ENCODE measurements around the gene SH3GL1. TPM values are rescaled to one million over a fixed set of nuclear protein-coding genes. Genes with fewer than 3 reads are reported as not detected.
A peak's percentile ranks its signal among the peaks of the same experiment; 100 is the strongest.
"Not testable (repeated sequence)": the region's sequence is repeated elsewhere in the genome, so short reads cannot be mapped to it uniquely, and the experiment has no call there.

SH3GL1 gene
- total RNA-seq, 1 donor from 2014 or later = 78.5 TPM

DNA sequence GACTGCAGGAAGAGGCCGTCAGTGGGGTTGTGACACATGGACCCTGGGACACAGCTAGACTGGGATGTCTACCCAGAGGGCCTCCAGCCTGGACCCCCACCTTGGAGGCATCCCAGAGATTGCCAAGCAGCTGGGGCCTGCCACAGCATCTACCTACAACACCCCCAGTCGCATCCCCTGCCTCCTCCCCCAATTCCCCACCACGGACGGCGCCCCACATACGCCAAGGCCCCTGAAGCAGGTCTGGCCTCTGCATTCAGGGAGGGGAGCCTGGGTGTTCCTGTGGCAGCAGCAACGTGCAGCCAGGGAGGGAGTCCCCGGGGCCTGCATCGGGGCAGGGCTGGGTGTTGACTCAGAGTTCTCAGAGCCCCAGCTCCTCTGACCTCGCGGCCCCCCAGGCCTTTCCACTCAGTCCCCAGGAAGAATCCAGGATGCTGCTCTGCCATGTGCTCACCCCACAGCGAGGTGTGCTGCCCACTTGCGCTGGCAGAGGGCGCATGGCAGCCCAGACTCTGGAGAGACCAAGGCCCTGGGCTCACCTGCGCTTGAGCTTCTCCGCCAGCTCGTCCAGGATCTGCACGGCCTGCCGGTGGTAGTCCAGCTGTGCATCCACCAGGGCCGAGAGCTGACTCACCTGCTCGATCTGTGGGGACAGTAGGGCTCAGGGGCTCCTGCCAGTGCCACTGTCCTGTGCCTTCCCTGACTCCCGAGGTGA lies 37.4 kb downstream of the SH3GL1 start:
- DNase-seq (ENCODE audit: low spot score) = no peak

DNA sequence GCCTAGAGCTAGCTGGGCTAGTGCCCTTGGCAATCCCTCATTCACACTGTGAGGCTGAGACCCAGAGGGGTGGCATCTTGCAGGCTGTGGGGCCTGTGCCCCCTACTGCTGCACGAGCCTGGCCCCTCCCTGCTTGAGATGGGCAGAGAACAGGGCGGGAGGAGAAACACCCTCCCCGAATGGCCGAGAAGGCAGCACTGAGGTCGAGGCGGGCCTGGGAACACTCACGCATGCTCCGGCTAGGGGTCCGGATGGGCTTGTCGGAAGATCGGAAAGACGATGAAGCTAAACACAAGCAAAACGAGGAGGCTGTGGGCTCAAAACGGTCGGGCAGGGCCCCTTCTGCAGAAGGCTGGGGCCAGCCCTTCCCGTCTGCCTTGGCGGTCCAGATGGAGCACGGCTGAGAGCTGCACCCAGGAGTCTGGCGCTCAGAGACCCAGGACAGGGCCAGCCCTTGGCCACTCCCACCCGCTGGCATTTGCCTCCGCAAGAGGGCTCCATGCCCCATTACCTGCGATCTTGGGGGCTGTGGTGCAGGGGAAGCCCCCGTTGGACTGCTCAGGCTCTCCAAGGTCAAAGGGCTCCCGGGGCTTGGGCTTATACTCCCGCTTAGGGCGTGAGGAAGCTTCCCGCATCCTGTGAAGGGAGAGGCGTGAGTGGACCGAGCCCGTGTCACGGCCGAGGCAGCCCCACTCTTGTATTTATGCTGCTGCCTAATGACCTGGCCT lies 38.1 kb downstream of the SH3GL1 start:
- no peak for DNase-seq (ENCODE audit: low spot score)

DNA sequence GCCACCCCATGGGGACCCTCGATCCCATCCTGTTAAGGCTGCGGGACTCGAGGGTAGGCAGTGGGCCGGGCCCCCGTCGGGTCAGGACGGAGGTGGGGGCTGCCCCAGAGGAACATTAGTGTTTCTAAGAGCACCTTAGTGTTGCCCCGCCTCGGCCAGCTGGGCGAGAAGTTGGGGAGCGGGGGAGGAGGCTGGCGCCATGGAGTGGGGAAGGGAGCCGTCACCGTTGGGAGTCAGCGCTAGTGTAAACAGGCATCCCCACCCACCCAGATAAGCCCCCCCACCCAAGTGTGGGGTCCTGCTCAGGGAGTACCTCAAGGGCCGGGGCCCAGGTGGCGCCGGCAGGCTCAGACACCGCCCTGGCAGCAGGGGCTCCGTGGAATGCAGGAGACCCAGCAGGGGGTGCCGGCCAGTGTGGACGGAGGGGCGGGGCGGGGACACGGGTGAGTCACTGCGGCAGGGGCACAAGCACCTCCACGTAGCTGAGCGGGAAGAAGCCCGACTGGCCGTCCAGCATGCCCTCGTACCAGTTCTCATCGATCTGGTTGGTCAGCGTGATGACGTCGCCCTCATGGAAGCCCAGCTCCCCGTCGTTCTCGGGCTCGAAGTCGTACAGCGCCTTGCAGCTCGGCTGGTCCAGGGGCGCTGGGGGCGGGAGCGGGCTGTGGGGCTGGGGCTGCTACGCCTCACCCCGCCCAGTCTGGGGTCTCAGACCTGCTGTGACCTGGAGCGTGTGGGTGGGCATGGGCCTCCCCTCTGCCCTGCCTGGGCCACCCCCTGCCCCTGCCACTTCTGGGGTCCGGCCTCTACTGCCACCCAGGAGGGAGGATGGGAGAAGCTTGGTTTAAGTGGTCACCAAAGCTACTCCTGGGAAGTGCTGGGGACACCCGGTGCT lies 38.9 kb downstream of the SH3GL1 start:
- no peak for DNase-seq (ENCODE audit: low spot score)

DNA sequence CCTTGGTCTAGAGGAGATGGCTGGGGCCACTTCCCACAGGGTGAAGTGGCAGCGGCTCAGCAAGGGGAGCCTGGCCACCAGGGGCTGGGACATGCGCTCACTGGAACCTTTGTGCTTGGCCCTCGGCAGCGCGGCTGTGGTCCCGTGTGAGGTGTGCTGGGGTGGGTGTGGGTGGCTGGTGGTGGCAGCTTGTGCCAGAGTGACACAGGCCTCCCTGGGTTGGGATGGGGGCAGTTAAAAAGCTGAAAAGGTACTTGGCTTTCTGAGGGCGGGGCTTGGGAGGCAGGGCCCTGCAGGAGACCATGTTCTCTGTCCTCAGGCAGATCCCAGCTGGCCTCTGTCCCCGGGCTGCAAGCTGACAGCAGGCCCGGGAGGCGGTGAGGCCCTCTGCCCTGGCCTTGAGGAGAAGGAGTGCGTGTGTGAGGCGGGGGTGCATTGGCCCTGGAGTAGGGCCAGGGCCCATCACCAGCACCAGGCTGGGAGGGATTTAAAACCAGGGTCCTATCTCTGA lies 39.7 kb downstream of the SH3GL1 start:
- DNase-seq (ENCODE audit: low spot score) = no peak

DNA sequence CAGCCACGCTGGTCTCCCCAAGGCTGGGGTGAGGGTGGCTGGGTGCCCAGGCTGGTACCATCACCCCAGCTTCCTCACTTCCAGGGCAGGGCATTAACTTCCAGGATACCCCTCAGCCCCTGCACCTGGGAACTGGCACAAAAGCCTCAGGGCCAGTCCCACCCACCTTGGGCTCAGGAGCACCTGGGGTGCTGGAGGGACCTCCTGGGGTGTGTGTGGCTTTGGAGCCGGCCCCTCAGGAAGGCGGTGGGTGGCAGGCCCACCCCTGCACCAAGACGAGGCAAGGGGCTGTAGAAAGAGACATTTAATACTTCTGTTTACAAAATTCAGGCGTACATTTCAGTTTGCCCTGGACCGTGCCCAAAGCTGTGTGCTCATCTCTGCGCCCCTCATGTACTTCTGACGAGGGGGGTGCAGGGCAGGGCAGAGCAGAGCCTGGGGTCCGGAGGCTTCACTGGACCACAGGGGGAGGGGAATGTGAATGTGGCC lies 40.2 kb downstream of the SH3GL1 start:
- DNase-seq (ENCODE audit: low spot score) = no peak

DNA sequence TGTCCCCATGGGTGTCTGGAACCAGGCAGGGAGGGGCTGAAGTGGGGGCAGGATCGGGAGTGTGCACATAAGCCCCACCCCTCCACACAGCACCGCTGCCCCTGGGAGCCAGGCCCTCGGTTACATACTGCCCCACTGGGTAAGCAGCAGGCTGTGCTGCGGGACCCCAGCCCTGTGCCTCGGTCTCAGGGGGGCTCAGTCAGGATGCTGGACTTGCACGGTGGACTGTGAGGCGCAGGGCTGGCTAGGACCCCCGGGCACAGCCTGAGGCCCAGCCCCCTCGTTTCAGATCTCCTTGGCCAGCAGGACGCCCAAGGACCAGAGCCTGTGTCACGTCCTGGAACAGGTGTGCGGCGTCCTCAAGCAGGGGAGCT lies 40.7 kb downstream of the SH3GL1 start:
- DNase-seq (ENCODE audit: low spot score) = no peak

DNA sequence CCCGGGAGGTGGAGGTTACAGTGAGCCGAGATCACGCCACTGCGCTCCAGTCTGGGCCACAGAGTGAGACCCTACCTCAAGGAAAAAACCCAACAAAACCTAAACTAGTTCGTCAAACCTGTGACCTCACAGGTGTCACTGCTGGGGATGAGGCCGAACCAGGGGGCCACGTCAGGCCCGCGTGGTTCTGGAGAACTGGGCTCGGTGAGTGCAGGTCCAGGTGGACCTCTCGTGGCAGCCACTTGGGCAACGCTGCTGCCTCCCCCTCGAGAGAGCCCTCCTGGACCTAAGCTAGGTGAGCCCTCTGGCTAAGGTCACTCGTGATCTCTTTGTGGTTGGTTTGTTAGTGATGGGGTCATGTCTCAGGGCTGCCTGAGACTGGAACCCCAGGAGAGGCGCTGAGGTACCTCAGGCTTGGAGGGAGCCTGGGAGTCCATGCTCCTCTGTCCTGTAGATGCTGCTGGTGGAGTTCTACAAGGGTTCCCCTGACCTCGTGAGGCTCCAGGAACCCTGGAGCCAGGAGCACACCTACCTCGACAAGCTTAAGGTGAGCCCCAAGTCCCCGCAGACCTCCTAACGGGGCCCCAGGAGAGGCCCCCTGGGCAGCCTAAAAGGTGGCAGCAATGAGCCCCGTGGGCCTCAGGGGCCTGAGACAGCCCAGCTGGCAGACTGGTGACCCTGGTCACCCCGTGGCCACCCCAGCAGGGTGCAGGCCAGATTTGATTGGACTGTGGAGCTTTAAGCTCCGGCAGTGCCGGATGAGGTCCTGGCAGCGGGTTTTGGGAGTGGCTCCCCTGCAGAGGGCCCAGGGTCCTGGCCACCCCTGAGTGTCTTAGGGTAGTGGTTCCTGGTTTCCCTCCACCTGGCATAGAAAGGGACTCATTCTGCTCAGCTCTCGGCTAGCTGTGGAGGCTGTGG lies 41.4 kb downstream of the SH3GL1 start:
- no peak for DNase-seq (ENCODE audit: low spot score)

DNA sequence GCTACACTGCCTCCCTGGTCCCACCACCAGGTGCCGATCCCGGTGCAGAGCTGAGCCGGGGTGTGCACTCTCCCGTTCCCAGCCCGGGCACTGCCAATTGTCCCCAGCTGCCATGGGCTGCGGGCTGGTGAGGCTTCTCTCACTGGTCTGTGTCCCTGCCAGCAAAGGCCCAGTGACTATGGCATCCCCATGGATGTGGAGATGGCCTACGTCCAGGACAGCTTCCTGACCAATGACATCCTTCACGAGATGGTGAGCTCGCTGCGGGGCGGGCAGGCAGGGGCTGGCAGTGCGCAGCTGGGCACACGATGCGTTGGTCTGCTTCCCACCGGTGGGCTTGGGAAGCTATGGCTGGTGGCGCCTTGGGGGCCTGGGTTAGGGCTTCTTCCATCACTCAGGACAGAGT lies 42.4 kb downstream of the SH3GL1 start:
- no peak for DNase-seq (ENCODE audit: low spot score)

DNA sequence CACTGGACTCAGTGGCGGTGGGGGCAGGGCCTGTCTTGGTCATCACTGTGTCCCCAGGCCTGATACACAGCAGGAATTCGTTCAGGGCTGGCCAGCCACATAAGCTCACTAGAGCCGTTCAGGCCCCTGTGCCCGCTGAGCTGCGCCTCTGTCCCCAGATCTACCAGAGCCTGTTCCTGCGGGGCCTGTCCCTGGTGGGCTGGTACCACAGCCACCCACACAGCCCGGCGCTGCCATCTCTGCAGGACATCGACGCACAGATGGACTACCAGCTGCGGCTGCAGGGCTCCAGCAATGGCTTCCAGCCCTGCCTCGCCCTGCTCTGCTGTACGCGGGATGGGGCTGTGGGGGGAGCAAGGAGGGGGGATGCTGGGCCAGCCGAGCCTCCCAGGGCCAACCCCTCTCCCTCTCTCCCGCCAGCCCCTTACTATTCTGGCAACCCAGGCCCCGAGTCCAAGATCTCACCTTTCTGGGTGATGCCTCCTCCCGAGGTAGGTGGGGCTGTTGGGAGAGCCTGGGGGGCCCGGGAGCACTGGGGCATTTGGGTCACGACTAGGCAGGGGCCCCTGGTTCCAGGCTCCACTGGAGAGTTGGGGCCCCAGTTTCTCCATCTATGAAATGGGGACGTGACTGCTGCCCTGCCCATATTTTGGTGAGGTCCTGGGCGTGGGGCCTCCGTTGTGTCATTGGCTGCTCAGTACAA lies 43.1 kb downstream of the SH3GL1 start:
- DNase-seq (ENCODE audit: low spot score) = no peak

DNA sequence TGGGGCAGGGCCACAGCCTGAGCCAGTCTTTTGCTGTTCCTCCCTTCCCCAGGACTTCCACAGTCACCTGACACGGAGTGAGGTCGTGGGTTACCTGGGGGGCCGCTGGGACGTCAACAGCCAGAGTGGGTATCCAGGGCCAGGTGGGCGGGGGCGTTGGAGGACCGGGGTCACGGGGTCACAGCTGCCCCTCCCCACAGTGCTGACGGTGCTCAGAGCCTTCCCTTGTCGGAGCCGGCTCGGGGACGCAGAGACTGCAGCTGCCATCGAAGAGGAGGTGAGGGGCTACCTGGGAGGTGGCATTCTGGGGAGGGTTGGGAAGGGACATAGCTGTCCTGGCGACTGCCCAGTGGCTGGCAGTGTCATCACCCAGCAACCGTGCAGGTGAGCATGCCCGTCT lies 45.5 kb downstream of the SH3GL1 start:
- DNase-seq (ENCODE audit: low spot score) = no peak

DNA sequence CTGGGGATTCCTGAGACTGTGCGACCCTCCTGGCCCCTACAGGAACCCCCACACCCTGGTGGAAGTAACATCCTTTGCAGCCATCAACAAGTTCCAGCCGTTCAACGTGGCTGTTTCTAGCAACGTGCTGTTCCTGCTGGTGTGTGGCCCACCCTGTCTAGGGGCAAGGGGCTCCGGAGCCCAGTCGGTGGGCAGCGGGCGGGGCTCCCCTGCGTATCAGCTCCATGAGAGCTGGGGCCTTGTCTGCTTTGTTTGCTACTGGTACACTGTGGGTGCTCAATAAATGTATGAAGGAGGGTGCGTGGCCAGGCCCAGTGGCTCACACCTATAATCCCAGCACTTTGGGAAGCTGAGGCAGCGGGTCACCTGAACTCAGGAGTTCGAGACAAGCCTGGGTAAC lies 46.1 kb downstream of the SH3GL1 start:
- no peak for DNase-seq (ENCODE audit: low spot score)

DNA sequence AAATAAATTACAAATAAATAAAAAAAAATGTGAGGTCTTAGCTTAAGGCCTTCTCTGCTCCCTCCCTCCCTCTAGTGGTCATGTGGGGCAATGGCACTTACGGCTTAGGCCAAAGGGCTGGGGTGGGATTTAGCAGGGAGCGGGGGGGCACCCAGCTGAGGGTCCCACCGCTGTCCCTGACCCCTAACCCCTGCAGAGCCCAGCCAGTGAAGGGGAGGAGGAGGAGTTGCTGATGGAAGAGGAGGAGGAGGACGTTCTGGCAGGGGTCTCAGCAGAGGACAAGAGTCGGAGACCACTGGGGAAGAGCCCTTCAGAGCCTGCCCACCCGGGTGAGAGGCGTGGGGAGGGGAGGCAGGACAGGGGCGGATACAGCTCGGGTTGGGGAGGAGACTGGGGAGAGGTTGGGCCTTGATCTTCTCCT lies 47.6 kb downstream of the SH3GL1 start:
- DNase-seq (ENCODE audit: low spot score) = no peak

DNA sequence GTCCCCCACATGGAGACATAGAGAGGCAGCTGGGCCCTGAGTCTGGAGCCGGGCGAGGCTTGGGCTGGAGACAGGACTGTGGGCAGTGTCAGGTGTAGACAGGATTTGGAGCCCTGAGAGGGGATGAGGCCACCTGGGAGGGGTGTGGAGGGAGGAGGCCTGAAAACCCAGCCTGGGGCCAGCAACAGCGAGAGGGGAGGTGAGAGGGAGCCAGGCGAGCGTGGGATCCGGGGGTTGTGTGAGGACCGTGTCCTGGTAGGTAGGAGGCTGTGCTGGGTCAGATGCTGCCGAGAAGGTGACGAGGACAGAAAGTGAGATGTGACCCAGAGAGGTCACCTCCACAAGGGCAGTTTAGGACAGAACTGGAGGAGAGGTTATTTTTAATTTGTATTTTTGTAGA lies 49.6 kb downstream of the SH3GL1 start:
- no peak for DNase-seq (ENCODE audit: low spot score)

DNA sequence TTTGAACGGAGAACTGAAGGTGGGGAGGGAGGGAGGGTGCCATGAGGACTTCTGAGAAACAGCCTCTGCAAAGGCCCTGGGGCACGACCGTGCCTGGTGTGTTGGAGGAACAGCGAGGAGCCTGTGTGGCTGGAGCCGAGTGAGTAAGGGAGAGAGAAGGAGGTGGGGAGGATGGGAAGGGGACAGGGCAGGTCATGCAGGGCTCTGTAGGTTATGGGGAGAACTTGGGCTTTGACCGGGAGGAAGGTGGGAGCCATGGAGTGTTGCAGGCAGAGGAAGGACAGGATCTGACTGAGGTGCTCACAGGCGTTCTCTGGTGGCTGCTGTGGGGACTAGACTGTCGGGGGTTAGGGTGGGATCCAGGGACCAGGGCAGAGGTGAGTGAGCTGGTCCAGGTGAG lies 50.2 kb downstream of the SH3GL1 start:
- DNase-seq (ENCODE audit: low spot score) = no peak

DNA sequence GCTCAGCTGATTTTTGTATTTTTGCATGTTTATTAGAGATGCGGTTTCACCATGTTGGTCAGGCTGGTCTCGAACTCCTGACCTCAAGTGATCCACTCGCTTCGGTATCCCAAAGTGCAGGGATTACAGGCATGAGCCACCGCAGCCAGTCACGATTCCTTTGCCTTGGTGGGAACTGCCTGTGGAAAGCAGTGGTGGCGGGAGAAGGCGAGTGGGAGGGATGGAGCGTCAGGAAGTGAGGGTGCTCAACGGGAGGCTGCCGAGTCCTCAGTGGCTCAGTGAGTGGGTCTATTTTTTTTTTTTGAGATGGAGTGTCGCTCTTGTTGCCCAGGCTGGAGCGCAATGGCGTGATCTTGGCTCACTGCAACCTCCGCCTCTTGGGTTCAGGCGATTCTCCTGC lies 51.1 kb downstream of the SH3GL1 start:
- DNase-seq (ENCODE audit: low spot score) = not testable (repeated sequence)

DNA sequence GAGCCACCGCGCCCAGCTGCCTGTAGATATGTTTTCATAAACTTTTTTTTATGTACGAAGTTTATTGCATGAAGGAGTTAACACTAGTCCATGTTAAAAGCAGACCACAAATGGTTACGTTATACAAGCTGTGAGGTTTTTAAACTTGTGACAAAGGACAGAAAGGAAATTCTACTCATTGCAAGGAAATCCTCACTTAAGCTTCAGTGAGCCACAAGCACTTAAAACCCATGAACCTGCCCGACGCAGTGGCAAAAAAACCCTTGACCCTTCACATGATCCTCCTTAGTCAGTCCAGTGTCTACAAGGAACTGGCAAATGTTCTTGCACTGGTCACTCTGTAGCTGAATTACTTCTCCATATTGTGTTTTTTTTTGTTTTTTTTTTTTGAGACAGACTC lies 52.8 kb downstream of the SH3GL1 start:
- no peak for DNase-seq (ENCODE audit: low spot score)

DNA sequence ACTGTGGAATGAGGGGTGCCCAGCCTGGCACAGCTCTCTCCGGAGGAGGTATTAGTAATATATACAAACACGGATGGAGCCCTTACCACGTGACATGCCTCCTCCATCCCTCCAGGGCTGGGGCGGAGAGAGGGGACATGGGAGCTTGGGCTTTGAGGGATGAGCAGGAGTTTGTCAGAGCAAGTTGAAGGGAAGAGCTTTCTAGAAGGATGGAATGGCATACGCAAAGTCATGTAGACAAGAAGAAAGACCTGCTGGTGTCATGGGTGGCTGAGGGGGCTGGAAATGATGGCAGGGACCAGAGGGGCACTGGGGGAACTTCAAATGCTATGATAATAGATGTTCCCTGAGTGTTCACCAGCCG lies 54.3 kb downstream of the SH3GL1 start:
- no peak for DNase-seq (ENCODE audit: low spot score)

DNA sequence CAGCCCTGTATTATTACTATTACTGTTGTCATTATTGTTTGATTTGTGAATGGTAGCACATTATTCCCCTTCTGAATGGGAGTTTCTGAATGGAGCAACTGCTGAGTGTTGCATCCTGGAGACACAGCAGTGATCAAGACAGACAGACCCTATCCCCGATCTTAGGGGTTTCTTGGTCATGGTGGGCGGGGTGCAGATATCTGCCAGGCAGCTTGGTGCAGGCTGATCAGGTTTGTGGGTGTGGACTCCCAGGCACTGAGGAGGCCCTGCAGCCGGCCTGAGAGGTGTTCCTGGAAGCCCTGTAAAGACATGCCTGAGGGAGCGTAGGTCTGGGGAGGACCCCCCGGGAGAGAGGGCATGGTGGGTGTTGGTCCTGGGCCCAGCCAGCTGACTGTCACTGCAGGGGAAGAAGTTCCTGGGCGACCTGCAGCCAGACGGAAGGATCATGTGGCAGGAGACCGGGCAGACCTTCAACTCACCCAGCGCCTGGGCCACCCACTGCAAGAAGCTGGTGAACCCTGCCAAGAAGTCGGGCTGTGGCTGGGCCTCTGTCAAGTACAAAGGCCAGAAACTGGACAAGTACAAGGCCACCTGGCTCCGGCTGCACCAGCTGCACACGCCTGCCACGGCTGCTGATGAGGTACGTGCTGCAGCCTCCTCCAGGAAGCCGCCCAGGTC lies 54.9 kb downstream of the SH3GL1 start:
- no peak for DNase-seq (ENCODE audit: low spot score)

DNA sequence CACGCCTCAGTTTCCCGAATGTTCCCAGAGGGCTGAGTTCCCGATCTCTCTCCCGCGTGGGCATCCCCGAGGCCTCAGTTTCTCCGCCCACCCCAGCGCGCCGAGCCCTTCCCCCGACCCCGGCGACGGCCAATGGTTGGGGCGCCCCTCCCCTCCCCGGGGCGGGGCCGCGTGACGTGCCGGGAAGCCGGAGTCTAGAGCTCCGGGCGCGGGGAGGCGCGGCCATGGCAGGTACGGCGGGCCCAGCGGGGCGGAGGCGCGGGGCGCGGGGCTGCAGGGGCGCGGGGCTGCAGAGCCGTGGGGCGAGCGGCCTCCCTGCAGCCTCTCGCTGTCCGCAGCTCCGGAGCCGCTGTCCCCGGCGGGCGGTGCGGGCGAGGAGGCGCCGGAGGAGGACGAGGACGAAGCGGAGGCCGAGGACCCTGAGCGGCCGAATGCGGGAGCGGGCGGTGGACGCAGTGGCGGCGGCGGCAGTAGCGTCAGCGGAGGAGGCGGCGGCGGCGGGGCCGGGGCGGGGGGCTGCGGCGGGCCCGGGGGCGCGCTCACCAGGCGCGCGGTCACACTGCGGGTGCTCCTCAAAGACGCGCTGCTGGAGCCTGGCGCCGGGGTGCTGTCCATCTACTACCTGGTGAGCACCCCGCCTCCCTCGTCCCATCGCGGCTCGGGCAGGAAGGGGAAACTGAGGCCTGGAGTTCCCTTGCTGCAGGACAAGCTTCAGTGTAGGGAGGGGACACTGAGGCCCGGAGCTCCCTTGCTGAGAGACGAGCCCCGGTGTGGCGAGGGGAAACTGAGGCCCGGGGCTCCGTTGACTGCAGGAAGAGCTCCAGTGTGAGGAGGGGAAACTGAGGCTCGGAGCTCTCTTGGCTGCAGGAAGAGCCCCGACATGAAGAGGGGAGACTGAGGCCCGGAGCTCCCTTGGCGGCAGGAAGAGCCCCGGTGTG lies 56.7 kb downstream of the SH3GL1 start, which contains the start of gene MPND:
Gene MPND, plus strand, starts transcription at position 193 of the 938 bp plus-strand sequence. Its CDS starts 32 bp downstream, at position 225.
- DNase-seq (ENCODE audit: low spot score) = peak; percentile 94
